MCF 10A (cell line): ENCODE results near the gene IMPDH2. TPM values are rescaled to one million over a fixed set of nuclear protein-coding genes. Genes with fewer than 3 reads are reported as not detected.

Experiments
- BruUV-seq: library from RNA; stranded (reverse); fragments of 400-500 nt; replicated peaks from 2 replicates; lab custom pipeline; 2021; lab: Mats Ljungman, UMichigan
- CTCF ChIA-PET: fragments of 300-600 bp; sonication (Branson Sonifier 250); formaldehyde crosslinking; extraction: SDS; loops from one replicate; lab custom pipeline; 2021; ENCODE audit warnings: antibody characterized with exemption, inconsistent platforms; lab: Yijun Ruan, JAX
- POLR2A ChIA-PET: fragments of 300-600, 350-650 bp; sonication (Branson Sonifier 250); formaldehyde crosslinking; extraction: SDS; loops from one replicate; lab custom pipeline; 2020; ENCODE audit warnings: antibody characterized with exemption, inconsistent platforms; lab: Yijun Ruan, JAX
- DNase-seq: peaks from one replicate; pipeline ENCODE4 v3.0.0-alpha.2; 2018; ENCODE audit not compliant: unreplicated experiment
- H3K27ac Mint-ChIP-seq: one replicate; pipeline ENCODE4 v1.8.0; 2022; ENCODE audit warnings: mild to moderate bottlenecking, low read depth, mixed read lengths; ENCODE audit not compliant: unreplicated experiment
- H3K27me3 Mint-ChIP-seq: one replicate; pipeline ENCODE4 v1.8.0; 2022; ENCODE audit warnings: mixed read lengths; ENCODE audit not compliant: insufficient read depth, unreplicated experiment
- H3K36me3 Mint-ChIP-seq: one replicate; pipeline ENCODE4 v1.8.0; 2022; ENCODE audit warnings: mild to moderate bottlenecking, moderate library complexity, mixed read lengths; ENCODE audit not compliant: insufficient read depth, unreplicated experiment
- H3K4me1 Mint-ChIP-seq: one replicate; pipeline ENCODE4 v1.8.0; 2022; ENCODE audit warnings: mixed read lengths; ENCODE audit not compliant: insufficient read depth, unreplicated experiment
- H3K4me3 Mint-ChIP-seq: one replicate; pipeline ENCODE4 v1.8.0; 2022; ENCODE audit warnings: mild to moderate bottlenecking, moderate library complexity, mixed read lengths; ENCODE audit not compliant: unreplicated experiment
- H3K9me3 Mint-ChIP-seq: one replicate; pipeline ENCODE4 v1.8.0; 2022; ENCODE audit warnings: mixed read lengths; ENCODE audit not compliant: unreplicated experiment
- CTCF ChIP-seq: fragments of 200-600 bp; IDR thresholded peaks from one replicate; pipeline ENCODE4 v1.8.0; 2022; ENCODE audit warnings: antibody characterized with exemption, mild to moderate bottlenecking; ENCODE audit not compliant: unreplicated experiment
- intact Hi-C: fragments of 100-400 bp; cut with micrococcal nuclease; formaldehyde crosslinking; loops from 2 replicates; pipeline ENCODE4 v1.14.1; 2022
- total RNA-seq: library from RNA; stranded (reverse); gene quantifications from 2 replicates; pipeline ENCODE4 v1.2.3, GENCODE V29; 2022

The IMPDH2 gene
- total RNA-seq, 1 experiment from 2014 or later: 476 TPM

- H3K27ac Mint-ChIP-seq: peak overlapping the region; percentile 71
- ChIA-PET POLR2A (interaction anchor here (0.7 to 7.4 kb wide), 13 partner anchors 9 to 362 kb away, joined by 3 to 131 read pairs (median 4); partner anchors contain the start of genes ARIH2, DALRD3, IMPDH2 and LAMB2), CTCF (interaction anchor here (0.6 to 5.7 kb wide), 17 partner anchors 9 to 460 kb away, joined by 3 to 38 read pairs (median 3); partner anchors contain the start of genes DALRD3, IMPDH2, NDUFAF3 and QRICH1)
- H3K9me3 Mint-ChIP-seq: no peaks in the 10 kb centered on the region
- no peak for TF ChIP-seq CTCF
- no peaks in the 10 kb centered on the region for H3K27me3 Mint-ChIP-seq
- DNase-seq: no peak
- H3K4me3 Mint-ChIP-seq: peak overlapping the region; percentile 89
- H3K4me1 Mint-ChIP-seq: peaks cover 29% of the 10 kb centered on the region
- intact Hi-C loops: loop anchor here (2.0 kb wide), 3 partner anchors 18 to 460 kb away; partner anchors contain the start of gene WDR6
- peaks cover 12% of the 10 kb centered on the region for H3K36me3 Mint-ChIP-seq
- BruUV-seq: TSS peak; percentile 37
These were observed 39.9 kb downstream of the IMPDH2 start for GRCh38 chr3:48989126-48989795.

GRCh38 chr3:48985831-48986376, 43.3 kb downstream of the IMPDH2 start:
- CTCF ChIA-PET: interaction anchor here (0.6 to 5.7 kb wide), 8 partner anchors 11 to 463 kb away, joined by 3 to 38 read pairs (median 6); partner anchors contain the start of genes NDUFAF3 and WDR6
- no peak for DNase-seq
- H3K27ac Mint-ChIP-seq: peak overlapping the region; percentile 39
- no peaks in the 10 kb centered on the region for H3K27me3 Mint-ChIP-seq
- POLR2A ChIA-PET: interaction anchor here (0.6 to 2.3 kb wide), 2 partner anchors 22 to 229 kb away, joined by 4 to 6 read pairs; partner anchors contain the start of gene WDR6
- TF ChIP-seq CTCF: no peak
- H3K4me3 Mint-ChIP-seq: no peak overlapping the region
- peaks cover 38% of the 10 kb centered on the region for H3K36me3 Mint-ChIP-seq
- H3K4me1 Mint-ChIP-seq: peaks cover 18% of the 10 kb centered on the region
- H3K9me3 Mint-ChIP-seq: no peaks in the 10 kb centered on the region
- intact Hi-C loops: no loop called here
- no TSS peak for BruUV-seq

GRCh38 chr3:48984663-48985062, 44.5 kb downstream of the IMPDH2 start:
- H3K27me3 Mint-ChIP-seq: no peaks in the 10 kb centered on the region
- ChIA-PET POLR2A (interaction anchor here (1.4 to 2.3 kb wide), 2 partner anchors 12 to 23 kb away, joined by 4 to 6 read pairs; partner anchors contain the start of gene WDR6), CTCF (interaction anchor here (0.7 to 1.7 kb wide), 4 partner anchors 29 to 465 kb away, joined by 3 to 7 read pairs (median 4); partner anchors contain the start of gene NDUFAF3)
- no peak for TF ChIP-seq CTCF
- peaks cover 16% of the 10 kb centered on the region for H3K4me1 Mint-ChIP-seq
- DNase-seq: no peak
- intact Hi-C loops: no loop called here
- H3K27ac Mint-ChIP-seq: peak overlapping the region; percentile 12
- peaks cover 50% of the 10 kb centered on the region for H3K36me3 Mint-ChIP-seq
- H3K4me3 Mint-ChIP-seq: no peak overlapping the region
- no TSS peak for BruUV-seq
- no peaks in the 10 kb centered on the region for H3K9me3 Mint-ChIP-seq

- H3K36me3 Mint-ChIP-seq: peaks cover 66% of the 10 kb centered on the region
- CTCF ChIA-PET: no interaction called here
These were observed 46.1 kb downstream of the IMPDH2 start for GRCh38 chr3:48983096-48983495.

More at GRCh38 chr3:48983096-48983495, 46.1 kb downstream of the IMPDH2 start:
- H3K9me3 Mint-ChIP-seq: no peaks in the 10 kb centered on the region
- DNase-seq: no peak
- POLR2A ChIA-PET: no interaction called here
- H3K4me1 Mint-ChIP-seq: peaks cover 5% of the 10 kb centered on the region
- no peak overlapping the region for H3K4me3 Mint-ChIP-seq
- intact Hi-C loops: no loop called here
- BruUV-seq: no TSS peak
- H3K27me3 Mint-ChIP-seq: no peaks in the 10 kb centered on the region
- TF ChIP-seq CTCF: no peak
- H3K27ac Mint-ChIP-seq: peak overlapping the region; percentile 19
